ENCODE results near the gene MVB12A.

The MVB12A gene

DNA sequence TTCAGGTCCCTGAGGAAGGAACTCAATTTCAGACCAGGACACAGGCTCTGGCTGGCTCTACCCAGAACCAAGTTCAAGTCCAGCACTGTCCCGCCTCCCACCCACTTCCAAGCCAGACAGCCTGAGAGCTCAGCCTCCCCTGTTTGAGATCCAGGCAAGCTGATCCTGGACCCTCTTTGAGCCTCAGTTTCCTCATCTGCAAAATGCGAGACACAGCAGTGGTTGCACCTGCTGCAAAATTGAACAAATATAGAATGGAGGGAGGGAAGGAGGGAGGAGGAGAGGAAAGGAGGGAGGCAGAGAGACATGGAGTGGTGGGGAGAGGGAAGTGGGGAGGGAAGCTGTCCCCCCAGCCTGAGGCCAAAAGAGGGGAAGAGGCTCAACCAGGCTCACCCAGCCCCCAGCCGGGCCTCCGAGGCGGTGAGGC lies 27.9 kb downstream of the MVB12A start:
- DNase-seq, result no peak

DNA sequence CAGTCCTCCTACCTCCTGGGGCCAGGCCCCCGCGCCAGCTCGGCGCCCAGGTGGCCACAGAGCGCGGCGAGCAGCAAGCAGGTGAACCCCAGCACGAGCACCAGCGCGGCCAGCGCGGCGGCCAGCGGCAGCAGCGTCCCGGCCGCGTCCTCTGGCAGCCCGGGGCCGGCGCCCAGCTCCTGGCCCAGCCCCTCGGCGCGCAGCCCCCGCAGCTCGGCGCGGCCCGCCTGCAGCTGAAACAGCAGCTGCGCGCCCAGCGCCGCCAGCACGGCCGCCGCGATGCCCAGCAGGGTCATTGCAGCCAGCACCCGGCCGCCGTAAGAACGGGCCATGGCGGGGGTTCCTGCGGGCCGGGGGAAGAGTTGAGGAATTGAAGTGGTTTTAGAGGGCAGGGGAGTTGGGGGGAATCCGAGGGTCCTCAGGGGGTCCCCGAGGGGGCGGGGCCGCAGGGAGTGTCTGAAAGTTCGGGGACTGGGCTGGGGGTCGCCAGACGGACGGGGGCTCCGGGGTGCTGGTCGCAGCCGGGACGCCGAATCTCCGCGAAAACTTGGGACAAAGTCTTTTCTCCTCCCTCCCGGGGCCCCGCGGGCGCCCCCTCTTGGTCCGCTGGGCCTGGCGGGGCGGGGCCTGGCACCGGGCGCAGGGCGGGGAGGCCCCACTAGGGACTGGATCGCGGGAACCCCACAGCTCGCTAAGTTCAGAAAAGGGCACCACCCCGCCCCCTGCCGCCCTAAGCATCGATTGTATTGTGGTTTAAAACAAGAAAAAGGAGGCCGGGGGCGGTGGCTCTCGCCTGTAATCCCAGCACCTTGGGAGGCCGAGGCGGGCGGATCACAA lies 28.5 kb downstream of the MVB12A start, which contains the start of gene TMEM221:
Gene TMEM221, minus strand, starts transcription at position 538 of the 837 bp plus-strand sequence. Its CDS starts 206 bp downstream, at position 332.
- peak in 2 of 4 experiments; percentile 23 to 56 for DNase-seq

DNA sequence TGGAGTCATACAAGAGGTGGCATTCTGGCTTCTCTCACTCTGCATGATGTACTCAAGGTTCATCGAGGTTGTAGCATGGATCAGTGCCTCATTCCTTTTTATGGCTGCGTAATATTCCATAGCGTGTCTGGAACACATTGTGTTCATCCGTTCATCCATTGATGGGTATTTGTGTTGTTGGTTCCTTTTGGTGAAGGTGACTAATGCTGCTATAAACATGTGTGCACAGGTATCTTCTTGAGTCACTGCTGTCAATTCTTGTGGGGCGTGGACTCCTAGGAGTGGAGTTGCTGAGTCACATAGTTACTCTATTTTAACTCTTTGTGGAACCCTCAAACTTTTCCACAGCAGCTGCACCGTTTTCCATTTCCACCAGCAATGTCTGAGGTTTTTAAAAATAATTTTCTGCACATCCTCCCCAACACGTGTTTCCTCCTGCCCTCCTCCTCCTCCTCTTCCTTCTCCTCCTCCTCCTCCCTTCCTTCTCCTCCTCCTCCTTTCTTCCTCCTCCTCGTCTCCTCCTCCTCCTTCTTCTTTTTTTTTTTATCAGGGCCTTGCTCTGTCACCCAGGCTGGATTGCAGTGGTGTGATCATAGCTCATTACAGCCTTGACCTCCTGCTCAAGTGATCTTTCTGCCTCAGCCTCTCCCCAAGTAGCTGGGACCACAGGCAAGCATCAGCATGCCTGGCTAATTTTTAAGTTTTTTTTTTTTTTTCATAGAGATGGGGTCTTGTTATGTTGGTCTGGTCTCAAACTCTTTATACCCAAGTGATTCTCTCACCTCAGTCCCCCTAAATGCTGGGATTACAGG lies 30.6 kb downstream of the MVB12A start:
- no peak for DNase-seq

DNA sequence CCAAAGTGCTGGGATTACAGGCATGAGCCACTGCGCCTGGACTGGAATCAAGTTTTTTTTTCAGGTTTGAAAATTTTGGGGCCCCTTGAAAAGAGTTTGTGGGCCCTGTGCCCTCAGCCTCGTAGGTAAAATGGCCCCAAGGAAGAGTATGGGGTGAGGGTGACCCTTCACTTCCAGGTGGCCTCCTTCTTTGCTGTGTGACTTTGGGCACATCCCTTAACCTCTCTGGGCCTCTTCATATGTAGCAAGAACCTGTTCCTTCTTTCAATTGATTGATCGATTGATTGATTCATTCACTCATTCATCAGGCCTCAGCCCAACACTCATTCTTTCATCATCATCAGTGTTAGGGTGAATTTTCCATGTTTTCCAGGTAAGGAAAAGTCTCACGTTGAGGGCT lies 32.0 kb downstream of the MVB12A start:
- DNase-seq, result no peak

DNA sequence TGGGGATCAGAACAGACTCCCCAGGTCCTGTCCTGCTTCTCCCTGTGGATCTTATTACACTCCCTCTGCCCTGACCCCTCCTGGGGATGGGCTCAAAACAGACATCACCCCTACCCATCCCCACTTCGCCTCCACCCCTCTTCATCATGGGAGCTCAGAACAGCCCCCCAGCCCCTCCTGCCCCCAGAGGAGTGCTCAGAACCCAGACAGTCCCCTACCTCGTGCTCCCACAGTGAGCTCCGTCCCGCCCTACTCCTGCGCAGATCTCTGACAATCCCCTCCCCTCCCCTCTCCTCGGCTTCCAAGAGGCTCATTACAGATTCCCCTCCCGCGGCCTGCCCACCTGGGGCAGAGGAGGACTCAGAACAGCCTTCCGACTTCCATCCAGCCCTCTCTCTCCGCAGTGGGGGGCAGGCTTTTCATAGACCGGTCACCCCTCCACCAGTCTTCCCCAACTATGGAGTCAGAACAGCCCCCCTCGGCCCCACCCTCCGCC lies 34.8 kb downstream of the MVB12A start:
- no peak for DNase-seq

DNA sequence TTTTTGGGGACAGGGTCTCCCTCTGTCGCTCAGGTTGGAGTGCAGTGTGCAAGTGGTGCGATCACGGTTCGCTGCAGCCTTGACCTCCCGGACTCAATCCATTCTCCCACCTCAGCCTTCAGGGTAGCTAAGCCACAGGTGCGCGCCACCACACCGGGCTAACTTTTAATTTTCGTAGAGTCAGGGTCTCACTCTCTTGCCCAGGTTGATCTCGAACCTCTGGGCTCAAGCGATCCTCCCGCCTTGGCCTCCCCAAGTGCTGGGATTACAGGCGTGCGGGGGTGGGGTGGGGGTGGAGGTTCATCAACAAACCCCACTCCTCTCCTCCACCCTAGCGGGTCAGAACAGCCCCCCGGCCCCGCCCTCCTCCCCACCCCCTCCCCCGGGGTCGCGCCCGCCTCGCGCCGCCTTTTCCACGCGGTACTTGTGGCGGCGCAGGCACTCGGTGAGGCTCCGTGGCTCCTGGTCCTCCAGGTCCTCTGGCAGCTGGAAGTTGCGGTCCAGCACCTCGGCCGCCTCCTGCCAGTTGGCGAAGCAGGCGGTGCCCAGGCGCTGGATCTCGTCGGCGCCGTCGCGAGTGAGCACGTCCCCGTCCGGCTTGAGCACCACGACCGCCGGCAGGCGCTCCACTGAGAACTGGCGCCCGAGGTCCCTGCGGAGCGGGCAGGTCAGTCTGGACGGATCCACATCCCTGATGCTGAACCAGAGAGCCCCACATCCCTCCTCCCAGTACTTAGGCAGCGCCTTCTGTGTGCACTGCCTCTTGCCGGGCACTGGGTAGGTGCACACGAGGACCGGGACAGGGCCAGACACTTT lies 35.7 kb downstream of the MVB12A start:
- DNase-seq, result no peak

DNA sequence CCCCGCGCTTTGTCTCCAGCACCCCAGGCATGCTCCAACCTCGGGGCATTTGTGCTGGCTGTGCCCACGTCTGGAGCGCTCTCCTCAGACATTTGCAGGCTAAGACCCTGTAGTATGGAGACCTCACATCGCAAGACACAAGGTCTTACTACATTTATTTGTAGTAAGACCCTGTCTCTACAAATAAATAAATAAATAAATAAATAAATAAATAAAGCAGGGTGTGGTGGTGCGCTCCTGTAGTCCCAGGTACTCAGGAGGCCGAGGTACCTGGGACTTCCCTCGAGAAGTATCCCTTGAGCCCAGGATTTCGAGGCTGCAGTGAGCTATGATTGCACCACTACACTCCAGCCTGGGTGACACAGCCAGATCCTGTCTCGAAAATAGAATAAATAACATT lies 36.3 kb downstream of the MVB12A start:
- no peak for DNase-seq

DNA sequence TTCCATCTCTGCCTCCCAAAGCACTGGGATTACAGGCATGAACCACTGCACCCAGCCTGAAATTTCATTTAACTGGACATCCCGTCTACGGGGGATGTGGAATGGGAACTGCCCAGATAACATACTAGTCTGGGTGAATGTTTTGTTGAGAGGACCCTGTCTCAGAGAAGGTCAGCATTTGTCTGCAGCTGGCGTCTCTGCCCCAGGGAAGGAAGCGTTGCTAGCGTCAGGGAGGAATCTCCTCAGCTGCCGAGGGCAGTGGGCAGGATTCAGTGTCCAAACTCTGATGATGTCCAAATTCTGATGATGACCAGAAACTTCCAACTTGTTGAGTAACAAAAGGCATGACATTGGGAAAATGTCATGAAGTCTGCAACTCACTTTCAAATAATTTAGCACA lies 37.8 kb downstream of the MVB12A start:
- DNase-seq, result no peak

DNA sequence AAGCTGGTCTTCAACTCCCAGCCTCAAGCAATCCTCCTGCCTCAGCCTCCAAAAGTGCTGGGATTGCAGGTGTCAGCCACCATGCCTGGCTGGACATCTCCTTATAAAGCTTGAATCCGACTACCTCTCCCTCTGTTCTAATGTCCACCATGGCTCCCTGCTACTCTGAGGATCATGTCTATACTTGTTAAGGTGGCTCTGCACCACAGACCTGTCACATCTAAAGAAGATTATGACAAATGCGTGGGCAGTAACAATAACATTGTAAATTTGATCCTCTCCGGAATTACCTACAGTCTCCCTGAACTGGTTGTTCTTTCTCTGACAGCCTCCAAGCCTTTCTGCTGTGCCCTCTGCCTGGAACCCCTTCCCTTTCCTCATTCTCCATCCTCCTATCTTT lies 39.1 kb downstream of the MVB12A start:
- DNase-seq, result no peak

DNA sequence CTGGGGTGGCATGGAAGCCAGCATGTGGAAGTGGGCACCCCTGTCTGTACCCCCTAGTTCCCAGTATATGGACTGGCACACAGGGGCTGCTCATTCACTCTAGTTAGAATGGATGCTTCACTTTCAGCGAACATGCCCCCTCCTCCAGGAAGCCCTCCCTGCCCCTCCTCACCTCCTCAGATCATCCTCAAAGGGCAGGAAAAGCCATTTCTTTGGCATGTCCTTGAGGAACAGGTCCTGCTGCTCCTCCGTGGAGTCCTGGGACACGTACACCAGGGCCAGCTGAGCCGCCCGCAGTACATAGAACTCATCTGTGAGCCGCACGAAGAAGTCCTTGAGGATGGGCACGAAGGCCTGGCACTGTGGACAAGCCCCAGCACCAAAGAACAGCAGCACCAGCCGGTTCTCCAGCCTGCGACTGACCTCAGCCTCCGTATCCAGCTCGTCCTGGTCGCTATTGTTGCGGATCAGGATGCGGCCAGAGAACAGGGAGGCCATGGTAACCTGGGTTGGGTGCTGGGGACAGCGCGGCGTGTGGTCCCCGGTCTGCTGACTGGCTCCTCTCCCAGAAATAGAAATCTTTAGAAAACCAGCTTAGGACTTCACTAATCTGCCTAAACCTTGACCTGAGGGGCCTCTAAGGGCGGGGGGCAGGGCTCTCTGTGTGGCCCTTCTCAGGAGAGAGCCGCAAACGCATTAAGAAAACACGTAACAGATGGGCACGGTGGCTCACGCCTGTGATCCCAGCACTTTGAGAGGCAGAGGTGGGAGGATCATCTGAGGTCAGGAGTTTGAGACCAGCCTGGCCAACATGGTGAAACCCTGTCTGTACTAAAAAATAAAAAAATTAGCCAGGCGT lies 40.8 kb downstream of the MVB12A start, which contains the start of gene NXNL1:
Gene NXNL1, minus strand, starts transcription at position 555 of the 859 bp plus-strand sequence. Its CDS starts 57 bp downstream, at position 498.
- DNase-seq, result no peak

DNA sequence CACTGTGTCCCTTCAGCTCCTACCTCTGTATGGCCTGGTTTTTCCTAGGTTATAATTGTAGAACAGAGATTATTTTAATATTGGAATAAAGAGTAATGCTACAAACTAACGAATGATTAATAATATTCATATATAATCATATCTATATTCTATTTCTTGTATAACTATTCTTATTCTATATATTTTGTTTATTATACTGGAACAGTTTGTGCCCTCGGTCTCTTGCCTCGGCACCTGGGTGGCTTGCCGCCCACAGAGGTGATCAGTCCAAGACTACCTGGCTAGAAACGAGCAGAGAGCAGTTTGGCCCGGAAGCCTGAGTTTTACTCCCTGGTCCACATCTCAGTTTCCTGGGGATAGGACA lies 46.6 kb downstream of the MVB12A start:
- DNase-seq, result no peak

DNA sequence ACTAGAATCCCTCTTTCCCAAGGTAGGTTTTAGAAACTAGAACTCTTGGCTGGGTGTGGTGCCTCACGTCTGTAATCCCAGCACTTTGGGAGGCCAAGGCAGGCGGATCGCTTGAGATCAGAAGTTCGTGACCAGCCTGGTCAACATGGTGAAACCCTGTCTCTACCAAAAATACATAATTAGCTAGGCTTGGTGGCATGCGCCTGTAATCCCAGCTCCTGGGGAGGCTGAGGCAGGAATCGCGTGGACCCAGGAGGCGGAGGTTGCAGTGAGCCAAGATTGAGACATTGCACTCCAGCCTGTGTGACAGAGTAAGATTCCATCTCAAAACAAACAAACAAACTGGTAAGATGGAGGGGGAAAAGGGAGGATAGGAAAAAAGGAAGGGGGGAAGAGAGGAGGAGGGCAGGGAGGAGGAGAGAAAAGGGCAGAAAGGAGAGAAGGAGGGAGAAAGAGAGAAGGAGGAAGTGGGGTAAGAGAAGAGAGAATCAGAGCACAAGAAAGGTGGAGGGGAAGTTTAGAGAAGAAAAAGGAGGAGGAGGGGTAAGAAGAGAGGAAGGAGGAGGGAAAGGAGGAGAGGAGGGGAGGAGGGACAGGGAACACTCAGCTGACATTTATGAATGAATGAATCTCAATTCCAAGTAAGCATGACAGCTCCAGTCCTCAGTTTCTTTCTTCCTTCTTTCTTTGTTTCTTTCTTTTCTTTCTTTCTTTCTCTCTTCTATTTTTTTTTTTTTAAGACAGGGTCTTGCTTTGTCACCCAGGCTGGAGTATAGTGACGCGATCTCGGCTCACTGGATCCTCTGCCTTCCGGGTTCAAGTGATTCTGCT lies 47.8 kb downstream of the MVB12A start:
- DNase-seq, result no peak

DNA sequence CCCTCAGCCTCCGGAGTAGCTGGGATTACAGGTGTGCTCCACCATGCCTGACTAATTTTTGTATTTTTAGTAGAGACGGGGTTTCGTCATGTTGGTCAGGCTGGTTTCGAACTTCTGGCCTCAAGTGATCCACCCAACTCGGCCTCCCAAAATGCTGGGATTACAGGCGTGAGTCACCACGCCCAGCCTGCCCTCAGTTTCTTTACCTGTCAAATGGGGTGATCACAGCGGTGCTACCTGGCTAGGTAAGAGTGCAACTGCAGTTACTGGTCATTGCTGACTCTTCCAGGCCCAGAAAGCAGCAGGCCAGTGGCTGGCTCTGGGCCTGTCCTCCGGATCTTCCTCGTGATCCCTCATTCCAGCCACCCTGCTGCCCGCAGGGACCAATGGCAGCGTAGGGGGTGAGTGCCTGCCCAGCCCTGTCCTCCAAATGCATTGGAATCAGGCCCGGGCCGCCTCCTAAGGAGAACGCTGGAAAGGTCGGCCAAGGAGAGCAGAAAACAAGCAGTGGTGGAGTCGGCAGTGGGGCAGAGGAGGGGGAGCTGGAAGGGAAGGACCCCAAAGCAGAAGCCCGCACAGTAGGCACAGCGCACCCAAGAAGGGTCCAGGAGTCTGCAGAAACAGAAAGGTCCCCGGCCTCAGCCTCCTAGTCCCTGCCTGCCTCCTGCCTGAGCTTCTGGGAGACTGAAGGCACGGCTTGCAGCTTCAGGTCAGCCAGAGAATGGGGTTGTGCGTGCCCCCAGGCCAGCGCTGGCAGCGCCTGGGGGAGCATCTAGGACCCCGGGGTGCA lies 48.6 kb downstream of the MVB12A start:
- DNase-seq, result no peak

DNA sequence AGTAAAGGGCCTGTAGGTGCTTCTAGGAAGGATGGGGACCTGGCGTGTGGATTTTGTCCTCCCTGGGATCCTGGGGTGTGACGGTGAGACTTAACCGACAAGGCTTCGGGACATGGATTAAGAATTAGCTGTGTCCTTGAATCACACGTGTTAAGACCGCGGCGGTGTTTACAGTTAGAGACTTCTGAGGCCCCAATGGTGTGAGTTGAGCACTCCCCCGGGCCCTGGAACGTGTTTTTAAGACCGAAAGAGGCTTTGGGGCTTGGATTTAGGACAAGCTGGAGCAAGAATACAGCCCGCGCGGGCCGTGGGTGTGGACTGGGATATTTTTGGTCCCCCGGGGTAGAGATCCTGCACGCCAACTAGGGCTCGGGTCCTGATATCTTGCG lies 49.2 kb downstream of the MVB12A start:
- no peak for DNase-seq

DNA sequence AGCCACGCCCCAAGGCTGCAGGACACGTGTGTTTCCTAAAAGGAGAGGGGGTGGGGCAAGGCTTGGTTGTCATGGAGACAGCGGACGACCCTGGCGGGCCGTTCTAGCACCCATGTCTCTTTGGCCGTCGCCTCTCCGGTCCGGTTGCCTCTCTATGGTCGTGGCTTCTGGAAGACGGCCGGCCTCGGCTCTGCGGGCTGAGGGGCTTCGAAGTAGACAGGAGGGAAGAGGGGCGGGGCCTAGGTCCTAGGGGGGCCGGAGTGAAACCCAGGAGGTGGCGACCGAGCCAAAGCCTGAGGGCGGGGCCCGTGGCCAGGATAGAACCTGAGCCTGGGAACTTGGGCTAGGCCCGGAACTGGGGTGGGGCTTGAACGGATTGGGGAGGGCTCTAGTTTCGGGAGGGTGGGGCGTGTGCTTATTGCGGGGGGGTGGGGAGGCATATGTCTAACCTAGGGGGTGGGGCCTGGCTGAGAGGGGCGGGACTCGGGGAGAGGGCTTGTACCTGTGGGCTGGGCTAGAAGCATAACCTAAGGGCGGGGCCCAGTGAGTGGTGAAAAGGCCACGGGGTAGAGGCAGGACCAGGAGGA lies 49.7 kb downstream of the MVB12A start:
- peak; percentile 54 to 92 (median 75) for DNase-seq

DNA sequence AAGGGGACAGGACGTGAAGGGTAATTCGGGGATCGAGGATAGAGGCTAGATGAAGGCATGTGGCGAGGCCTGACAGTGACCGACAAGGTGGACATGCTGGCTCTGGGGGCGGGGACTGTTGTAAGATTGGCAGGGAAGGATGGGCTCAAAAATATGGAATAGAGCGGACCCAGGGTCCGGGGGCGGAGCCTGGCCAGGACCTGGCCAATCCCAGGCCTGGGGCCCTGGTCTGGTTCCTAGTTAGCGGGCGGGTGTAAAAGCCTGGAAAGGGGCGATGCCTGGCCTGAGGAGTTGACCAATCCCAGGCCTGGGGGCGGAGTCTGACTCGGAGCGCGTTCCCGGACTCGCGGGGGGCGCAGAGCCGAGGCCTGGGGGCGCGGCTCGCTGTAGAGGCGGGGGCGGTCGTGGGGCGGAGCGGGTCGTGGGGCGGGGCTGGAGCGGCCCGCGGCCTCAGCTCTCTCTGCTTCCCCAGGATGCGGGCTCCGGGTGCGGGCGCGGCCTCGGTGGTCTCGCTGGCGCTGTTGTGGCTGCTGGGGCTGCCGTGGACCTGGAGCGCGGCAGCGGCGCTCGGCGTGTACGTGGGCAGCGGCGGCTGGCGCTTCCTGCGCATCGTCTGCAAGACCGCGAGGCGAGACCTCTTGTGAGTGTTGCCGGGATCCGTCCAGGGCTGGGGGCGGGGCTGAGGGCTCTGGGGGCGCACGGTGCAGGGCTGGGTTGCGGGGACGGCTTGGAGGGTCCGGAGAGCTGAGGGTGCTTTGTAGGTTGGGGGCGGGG lies 50.4 kb downstream of the MVB12A start, which contains the start of gene SLC27A1:
Gene SLC27A1, plus strand, starts transcription at position 457 of the 774 bp plus-strand sequence. Its CDS starts 17 bp downstream, at position 474.
- peak; percentile 54 to 85 (median 60) for DNase-seq

DNA sequence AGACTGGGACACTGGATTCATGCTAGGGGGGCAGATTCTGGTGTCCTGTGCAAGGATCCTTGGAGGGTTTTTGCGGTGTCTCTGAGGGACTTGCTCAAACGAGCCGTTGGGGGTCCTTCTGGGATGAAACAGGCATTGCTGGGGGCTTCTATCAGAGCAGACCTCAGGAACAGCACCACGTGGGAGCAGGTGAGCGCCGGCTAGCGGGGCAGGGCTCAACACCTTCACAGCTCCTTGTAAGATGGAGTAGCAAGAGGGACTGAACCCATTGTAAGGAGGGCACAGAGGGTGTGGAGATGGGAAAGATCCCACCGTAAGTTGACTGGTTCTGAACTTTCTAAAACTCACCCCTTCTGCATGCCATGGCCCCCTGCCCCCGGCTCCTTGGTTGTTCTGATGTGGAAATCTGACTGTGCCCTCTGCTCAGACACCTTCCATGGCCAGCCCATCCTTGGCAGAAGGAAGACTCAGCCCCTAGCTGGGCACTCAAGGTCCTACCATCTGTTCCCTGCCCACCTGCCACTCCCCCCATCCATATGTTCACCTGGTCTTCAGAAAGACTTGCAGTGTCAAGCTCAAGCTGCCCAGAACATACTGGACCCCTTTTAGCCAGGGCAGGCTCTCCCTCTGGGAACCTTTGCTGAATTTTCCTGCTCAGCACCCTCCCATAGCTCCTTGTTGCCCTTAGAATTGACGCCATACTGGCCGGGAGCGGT lies 51.7 kb downstream of the MVB12A start:
- DNase-seq, result no peak

DNA sequence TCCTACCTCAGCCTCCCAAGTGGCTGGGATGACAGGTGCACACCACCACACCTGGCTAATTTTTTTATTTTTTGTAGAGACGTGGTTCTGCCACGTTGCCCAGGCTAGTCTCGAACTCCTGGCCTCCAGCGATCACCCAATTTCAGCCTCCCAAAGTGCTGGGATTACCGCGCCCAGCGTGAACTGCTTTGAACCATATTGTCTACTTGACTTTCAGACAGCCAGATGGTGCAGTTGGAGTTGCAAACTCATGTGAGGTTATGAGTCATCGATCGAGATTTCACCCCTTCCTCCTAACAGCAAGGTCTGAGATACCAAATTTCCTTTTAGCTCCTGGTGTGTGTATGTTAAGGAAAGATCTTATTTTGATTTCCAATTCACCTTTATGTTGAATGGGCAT lies 53.2 kb downstream of the MVB12A start:
- DNase-seq, result no peak
